ENCODE data around the gene PMF1.

PMF1 gene

GRCh38 chr1:156246781-156247459 lies 34.1 kb downstream of the PMF1 start:
- TF ChIP-seq CTCF (IDR thresholded peaks at IDR 0.05; ENCODE audit: control extremely low read depth, extremely low read depth, low read depth, missing control alignments): no peak
- no peak for DNase-seq (ENCODE audit: extremely low spot score)
- CTCF ChIA-PET: interaction anchor here (0.9 to 4.8 kb wide), 5 partner anchors 10 to 33 kb away, joined by 3 to 34 read pairs (median 5); no protein-coding TSS in a partner anchor
- POLR2A ChIA-PET: interaction anchor here (0.7 kb wide), 1 partner anchor 9 kb away, joined by 3 read pairs; no protein-coding TSS in a partner anchor

DNA sequence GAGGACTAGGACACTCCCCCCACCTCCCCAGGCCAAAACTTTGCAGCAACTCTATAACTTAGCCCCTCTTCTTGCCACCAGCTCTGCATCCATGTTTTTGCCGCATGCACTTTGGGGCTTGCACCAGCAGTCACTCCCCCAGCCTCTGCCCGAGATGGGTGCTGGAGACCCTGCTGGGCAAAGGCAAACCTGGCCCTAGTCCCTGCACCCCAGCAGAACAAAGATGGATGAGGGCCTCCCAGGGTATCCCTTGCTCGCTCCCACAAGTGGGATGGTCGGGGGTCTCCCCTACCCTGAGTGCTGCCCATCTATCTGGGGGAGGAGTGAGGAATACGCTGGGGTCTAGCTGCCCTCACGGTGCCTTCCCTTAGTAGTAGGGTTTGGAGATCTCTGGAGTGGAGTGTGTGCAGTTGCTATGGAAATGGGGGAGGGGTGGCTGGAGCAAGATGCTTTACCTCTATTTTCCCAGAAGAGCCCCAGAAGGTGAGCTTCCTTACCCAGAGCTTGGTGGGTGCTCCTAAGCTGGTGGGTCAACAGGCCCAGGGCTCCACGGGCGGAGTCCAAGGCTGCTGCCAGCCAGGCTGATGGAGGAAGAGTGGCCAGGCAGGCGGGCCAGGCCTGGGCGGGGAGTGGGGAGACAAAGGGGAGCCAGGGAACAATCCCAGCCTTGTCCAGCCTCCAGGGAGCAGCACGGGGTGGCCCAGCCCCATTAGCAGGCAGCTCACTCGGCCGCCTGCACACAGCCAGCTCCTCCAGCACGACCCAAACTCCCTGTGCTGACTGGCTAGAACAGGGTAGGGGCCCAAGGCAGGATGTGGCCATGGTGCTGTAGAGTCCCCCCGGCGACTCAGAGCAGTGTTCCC lies 34.9 kb downstream of the PMF1 start, which contains the start of gene PAQR6:
Gene PAQR6 (minus strand): TSS at position 597 of the 863 bp plus-strand sequence. CDS start 1,325 bp downstream, outside the sequence.
- no peak for TF ChIP-seq CTCF (IDR thresholded peaks at IDR 0.05; ENCODE audit: control extremely low read depth, extremely low read depth, low read depth, missing control alignments)
- DNase-seq (ENCODE audit: extremely low spot score): no peak
- ChIA-PET POLR2A (interaction anchor here (0.7 kb wide), 1 partner anchor 10 kb away, joined by 3 read pairs; no protein-coding TSS in a partner anchor), CTCF (interaction anchor here (0.7 to 4.8 kb wide), 2 partner anchors 22 to 30 kb away, joined by 3 to 34 read pairs; no protein-coding TSS in a partner anchor)

- TF ChIP-seq CTCF (IDR thresholded peaks at IDR 0.05; ENCODE audit: control extremely low read depth, extremely low read depth, low read depth, missing control alignments): no peak
- ChIA-PET POLR2A (no interaction called here), CTCF (interaction anchor here (0.7 to 4.8 kb wide), 2 partner anchors 23 to 29 kb away, joined by 3 to 34 read pairs; no protein-coding TSS in a partner anchor)
- DNase-seq (ENCODE audit: extremely low spot score): no peak
Observed at GRCh38 chr1:156248323-156248683, 35.5 kb downstream of the PMF1 start.

- ChIA-PET CTCF (interaction anchor here (2.3 kb wide), 1 partner anchor 10 kb away, joined by 6 read pairs; no protein-coding TSS in a partner anchor), POLR2A (no interaction called here)
- DNase-seq (ENCODE audit: extremely low spot score): no peak
- TF ChIP-seq CTCF (IDR thresholded peaks at IDR 0.05; ENCODE audit: control extremely low read depth, extremely low read depth, low read depth, missing control alignments): no peak
Observed at GRCh38 chr1:156249593-156249992, 36.8 kb downstream of the PMF1 start.

- ChIA-PET POLR2A (interaction anchor here (0.6 kb wide), 2 partner anchors 21 to 26 kb away, joined by 10 to 14 read pairs; no protein-coding TSS in a partner anchor), CTCF (interaction anchor here (0.8 to 2.3 kb wide), 9 partner anchors 8 to 185 kb away, joined by 3 to 8 read pairs (median 4); partner anchors contain the start of genes BGLAP, PMF1 and SLC25A44)
- no peak for TF ChIP-seq CTCF (IDR thresholded peaks at IDR 0.05; ENCODE audit: control extremely low read depth, extremely low read depth, low read depth, missing control alignments)
- no peak for DNase-seq (ENCODE audit: extremely low spot score)
Observed at GRCh38 chr1:156251527-156251926, 38.7 kb downstream of the PMF1 start.

DNA sequence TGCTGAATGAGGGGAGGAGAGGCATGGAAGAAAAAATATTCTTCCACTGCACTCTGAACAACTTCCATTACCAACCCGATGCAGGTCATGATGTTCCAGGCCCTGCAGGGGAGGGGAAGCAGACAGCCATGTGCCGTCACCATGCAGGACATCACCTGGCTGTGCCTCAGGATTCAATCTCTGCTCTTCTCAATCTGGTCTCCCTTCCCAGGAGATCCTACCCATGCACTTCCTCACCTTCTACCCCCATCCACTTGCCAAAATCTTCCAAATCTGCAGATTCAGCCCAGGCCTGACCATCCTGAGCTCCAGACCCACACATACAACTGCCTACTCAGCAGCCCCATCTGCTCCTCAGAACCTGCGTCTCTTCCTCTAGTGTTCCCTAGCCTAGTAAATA lies 40.8 kb downstream of the PMF1 start:
- ChIA-PET POLR2A (no interaction called here), CTCF (no interaction called here)
- no peak for DNase-seq (ENCODE audit: extremely low spot score)
- TF ChIP-seq CTCF (IDR thresholded peaks at IDR 0.05; ENCODE audit: control extremely low read depth, extremely low read depth, low read depth, missing control alignments): no peak

Measured in GM10248 (cell line).